Measurements from ENCODE around the gene HOXA11.

HOXA11 gene

GRCh38 chr7:27192546-27193334 is 7.7 kb upstream of the HOXA11 start:
- peak; percentile 68 for DNase-seq (ENCODE audit: low spot score)

- no peak for DNase-seq (ENCODE audit: low spot score)
Observed at GRCh38 chr7:27191833-27192545, 7.0 kb upstream of the HOXA11 start.

GRCh38 chr7:27191161-27191731 is 6.2 kb upstream of the HOXA11 start:
- DNase-seq (ENCODE audit: low spot score), result no peak

GRCh38 chr7:27189997-27190748 is 5.1 kb upstream of the HOXA11 start:
- DNase-seq (ENCODE audit: low spot score), result no peak

GRCh38 chr7:27189295-27189996 is 4.4 kb upstream of the HOXA11 start:
- no peak for DNase-seq (ENCODE audit: low spot score)

GRCh38 chr7:27188386-27189294 is 3.6 kb upstream of the HOXA11 start:
- DNase-seq (ENCODE audit: low spot score), result no peak

GRCh38 chr7:27187475-27188385 is 2.7 kb upstream of the HOXA11 start:
- no peak for DNase-seq (ENCODE audit: low spot score)

GRCh38 chr7:27186668-27187474 is 1.8 kb upstream of the HOXA11 start:
- peak; percentile 30 for DNase-seq (ENCODE audit: low spot score)

GRCh38 chr7:27185854-27186667 is 1.0 kb upstream of the HOXA11 start:
- DNase-seq (ENCODE audit: low spot score), result peak; percentile 39

- DNase-seq (ENCODE audit: low spot score), result peak; percentile 56
Observed at GRCh38 chr7:27184337-27185012, 557 bp downstream of the HOXA11 start.

- DNase-seq (ENCODE audit: low spot score), result peak; percentile 46
Observed at GRCh38 chr7:27183682-27184336, 1.2 kb downstream of the HOXA11 start.

GRCh38 chr7:27182861-27183681 is 2.0 kb downstream of the HOXA11 start:
- peak; percentile 39 for DNase-seq (ENCODE audit: low spot score)

GRCh38 chr7:27182285-27182841 is 2.7 kb downstream of the HOXA11 start:
- DNase-seq (ENCODE audit: low spot score), result no peak

- DNase-seq (ENCODE audit: low spot score), result peak; percentile 44
Observed at GRCh38 chr7:27181795-27182275, 3.2 kb downstream of the HOXA11 start.

All from GM03348 (cell line).